ENCODE measurements around the gene UBXN11.

- TF ChIP-seq CTCF (IDR thresholded peaks at IDR 0.05; ENCODE audit: poor library complexity, severe bottlenecking): no peak
- TF ChIP-seq REST (IDR thresholded peaks at IDR 0.05; ENCODE audit: borderline replicate concordance): no peak
- TF ChIP-seq EZH2 (IDR thresholded peaks at IDR 0.05; ENCODE audit: borderline replicate concordance, insufficient read depth, low read length, poor library complexity, severe bottlenecking): no peak
- no peak for TF ChIP-seq RAD21 (conservative IDR thresholded peaks at IDR 0.05)
- TF ChIP-seq TAF1 (IDR thresholded peaks at IDR 0.05; ENCODE audit: low read depth): no peak
- no peak for TF ChIP-seq POLR2AphosphoS5 (IDR thresholded peaks at IDR 0.05)
These were observed 9.2 kb downstream of the UBXN11 start for GRCh38 chr1:26297057-26297790.

Measured in neural cell (in vitro differentiated cells).